ENCODE measurements around the gene CASP2.
"Not testable (repeated sequence)": the region's sequence is repeated elsewhere in the genome, so short reads cannot be mapped to it uniquely, and the experiment has no call there.

Gene CASP2

DNA sequence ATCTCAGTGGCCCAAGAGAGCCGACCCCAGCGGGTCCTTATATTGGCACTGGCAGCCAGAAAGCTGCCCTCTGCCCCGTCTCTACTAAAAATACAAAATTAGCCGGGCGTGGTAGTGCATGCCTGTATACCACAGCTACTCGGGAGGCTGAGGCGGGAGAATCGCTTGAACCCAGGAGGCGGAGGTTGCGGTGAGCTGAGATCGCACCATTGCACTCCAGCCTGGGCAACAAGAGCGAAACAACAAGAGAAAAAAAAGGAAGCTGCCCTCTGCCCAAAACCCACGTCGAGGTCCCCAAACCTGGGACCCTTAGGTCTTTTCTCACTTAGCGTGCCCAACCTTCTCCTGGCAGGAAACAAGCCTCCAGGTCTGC lies 24.0 kb upstream of the CASP2 start:
- not testable (repeated sequence) for DNase-seq (ENCODE audit: low spot score)

DNA sequence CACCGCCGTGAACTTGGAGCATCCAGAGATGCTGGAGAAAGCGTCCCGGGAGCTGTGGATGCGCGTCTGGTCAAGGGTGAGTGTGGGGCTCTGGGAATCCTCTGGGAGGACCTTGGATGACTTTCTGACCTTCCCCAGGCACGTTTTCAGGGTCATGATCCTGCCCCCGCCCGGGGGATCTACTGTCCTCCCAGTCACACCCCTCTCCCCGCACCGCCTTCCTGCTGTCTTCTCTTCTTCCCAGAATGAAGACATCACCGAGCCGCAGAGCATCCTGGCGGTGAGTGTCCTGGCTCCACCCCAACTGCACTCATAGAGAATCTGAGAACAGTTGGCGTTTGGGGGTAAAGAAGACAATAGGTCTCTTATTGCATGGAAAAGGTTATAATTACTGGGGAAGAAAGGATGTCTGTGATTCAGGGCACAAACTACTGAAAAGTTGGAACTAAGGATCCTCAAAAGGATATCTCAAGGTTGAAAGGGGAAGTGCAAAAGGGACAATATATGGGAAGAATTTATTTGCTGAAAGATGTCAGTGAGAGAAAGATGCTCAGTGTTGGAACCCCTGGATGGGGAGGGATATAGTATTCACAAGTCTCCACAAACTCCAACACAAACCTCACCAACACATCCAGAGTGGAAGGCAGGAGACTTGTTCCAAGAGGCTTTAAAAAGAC lies 23.0 kb upstream of the CASP2 start:
- peak; percentile 27 for DNase-seq (ENCODE audit: low spot score)

DNA sequence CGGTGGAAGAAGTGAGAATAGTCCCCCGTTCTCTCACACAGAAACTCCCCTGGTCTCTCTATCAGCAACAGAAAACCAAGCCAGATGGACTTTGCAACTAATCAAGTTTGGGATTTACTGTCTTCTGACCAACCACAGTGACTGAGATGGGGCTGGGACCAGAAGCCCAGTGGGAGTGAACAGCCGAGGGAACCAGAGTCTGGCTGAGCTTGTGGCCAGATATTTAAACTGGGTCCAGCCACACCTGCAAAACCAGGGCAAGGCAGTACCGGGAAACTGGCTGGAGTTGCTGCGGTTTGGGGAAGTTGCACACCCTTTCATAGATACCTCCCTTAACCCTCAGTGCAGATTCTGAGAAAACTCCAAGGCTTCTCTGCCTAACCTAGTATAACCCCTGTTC lies 18.9 kb upstream of the CASP2 start:
- DNase-seq (ENCODE audit: low spot score), result no peak

DNA sequence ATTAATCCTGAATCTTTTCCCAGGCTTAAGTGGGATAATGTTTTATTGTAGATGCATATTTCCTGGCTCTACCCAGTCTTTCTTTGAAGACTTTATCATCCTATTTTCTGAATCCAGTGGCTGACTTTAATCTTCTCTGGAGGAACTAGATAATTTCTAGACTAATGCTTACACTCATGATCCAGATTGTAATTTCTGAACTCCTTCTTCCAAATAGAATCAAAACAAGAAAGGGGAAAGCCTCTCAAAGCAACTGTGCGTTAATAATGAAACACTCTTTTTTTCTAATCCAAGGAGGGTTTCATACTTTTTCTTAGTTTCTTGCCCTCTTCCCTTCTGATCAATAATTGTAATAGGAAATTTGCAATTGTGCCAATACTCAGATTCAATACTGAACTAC lies 16.9 kb upstream of the CASP2 start:
- DNase-seq (ENCODE audit: low spot score), result no peak

DNA sequence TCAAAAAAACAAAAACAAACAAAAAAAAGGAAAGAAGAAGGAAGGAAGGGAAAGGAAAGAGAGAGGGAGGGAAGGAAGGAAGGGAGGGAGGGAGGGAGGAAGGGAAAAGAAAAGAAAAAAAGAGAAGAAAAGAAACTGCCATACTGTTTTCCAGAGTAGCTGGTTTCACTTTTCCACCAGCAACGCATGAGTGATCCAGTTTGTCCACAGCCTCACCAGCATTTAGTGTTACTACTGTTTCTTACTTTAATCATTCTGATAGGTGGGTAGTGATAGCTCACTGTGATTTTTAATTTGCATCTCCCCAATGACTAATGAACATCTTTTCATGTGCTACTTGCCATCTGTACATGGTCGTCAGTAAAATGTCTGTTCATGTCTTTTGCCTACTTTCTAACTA lies 15.3 kb upstream of the CASP2 start:
- no peak for DNase-seq (ENCODE audit: low spot score)

DNA sequence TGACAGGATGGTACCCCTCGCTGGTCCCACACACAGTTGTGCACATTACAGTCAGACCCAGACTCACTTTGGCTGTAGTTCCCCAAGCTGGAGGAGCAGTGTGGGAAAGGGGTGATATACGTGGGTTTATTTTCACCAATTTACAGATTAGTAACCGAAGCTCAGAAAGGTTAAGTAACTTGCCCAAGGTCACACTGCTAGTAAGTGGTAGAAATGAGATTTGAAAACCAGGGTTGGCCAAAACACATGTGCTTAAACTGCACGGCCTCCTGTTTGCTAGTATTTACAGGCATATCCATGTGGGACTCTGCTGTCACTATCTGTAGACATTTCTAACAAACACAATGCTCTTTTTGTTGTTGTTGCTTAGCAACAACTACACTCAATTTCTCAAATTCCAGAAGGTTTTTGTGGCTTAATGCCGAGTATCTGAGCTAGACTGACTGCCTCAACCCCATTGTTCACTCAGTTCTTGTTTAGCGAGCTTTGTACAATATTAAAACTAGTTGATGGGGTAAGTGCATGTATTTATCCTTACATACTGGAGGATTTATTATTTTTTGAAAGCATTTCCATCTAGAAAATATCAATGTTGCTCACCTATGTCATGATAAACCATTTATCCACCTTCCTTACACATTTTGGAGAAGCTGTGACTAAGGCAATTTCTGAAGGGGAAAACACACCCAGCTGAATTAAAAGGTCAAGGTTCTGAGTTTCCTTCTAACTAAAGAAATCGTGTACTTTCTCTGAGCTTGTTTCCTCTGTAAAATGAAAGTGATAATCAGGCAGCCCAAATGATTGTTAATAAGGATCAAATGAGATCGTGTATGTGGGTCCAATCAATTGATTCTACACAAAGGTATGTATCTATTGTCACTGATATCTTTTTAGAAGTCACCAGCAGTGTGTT lies 8.7 kb upstream of the CASP2 start:
- DNase-seq (ENCODE audit: low spot score), result no peak

DNA sequence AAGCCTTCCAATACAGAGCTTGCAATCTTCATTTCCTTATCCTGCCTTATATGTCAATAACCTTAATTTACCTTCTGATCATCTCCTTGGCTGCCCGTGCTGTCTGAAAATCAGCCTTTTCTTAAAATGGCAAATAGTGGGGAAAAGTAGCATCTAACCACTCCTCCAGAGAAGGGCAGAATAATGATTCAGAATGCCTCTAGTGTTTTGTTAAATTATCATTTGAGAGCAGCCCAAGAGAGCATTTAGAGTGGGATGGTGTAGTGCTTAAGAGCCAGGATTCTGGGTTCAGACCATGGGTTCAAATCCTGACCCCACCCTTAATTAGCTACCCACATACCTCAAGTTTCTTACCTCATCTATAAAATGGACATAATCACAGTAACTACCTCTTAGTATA lies 8.0 kb upstream of the CASP2 start:
- DNase-seq (ENCODE audit: low spot score), result no peak

DNA sequence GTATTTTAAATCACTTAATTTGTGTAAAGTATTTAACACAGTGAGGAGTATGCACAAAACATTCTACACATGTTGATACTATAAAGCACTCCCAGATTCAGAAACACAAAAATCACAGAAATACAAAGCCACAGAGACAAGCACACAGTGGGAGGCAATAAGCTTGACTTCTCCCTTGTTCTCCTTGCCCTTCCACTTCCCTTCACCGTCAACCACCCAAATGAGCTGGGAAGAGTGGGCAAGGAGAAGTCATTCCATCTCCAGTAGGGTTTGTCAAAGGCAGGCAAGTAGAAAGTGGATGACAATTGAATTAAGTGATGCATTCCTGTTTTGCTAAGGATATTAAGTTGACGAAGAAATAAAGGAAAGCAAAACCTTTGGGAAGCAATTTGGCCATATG lies 7.6 kb upstream of the CASP2 start:
- no peak for DNase-seq (ENCODE audit: low spot score)

DNA sequence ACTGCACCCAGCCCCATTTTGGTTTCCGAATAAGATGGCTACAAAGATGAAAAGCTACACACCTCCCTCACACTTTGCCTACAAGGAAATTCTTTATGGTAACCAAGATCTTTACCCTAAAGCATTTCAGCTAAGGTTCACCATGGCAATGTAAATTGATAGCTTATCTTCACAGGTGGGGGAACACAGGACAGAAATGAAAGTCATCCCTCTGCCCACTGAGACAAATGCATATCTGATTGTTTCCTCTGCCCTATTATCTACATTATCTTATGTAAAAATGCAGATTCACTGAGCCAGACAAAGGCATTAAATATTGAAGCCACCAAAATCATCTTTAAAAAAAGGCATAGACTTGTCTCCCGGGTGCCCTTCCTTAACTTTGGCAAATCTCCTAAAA lies 6.6 kb upstream of the CASP2 start:
- DNase-seq (ENCODE audit: low spot score), result no peak

DNA sequence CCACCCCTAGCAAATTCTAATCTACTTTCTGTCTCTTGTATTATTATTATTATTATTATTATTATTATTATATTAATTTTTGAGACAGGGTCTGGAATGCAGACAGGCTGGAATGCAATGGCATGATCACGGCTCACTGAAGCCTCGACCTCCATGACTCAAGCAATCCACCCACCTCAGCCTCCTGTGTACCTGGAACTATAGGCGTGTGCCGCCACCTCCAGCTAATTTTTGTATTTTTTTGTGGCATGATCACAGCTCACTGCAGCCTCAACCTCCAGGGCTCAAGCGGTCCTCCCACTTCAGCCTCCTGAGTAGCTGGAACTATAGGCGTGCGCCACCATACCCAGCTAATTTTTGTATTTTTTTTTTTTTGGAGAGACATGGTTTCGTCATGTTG lies 6.0 kb upstream of the CASP2 start:
- DNase-seq (ENCODE audit: low spot score), result no peak

DNA sequence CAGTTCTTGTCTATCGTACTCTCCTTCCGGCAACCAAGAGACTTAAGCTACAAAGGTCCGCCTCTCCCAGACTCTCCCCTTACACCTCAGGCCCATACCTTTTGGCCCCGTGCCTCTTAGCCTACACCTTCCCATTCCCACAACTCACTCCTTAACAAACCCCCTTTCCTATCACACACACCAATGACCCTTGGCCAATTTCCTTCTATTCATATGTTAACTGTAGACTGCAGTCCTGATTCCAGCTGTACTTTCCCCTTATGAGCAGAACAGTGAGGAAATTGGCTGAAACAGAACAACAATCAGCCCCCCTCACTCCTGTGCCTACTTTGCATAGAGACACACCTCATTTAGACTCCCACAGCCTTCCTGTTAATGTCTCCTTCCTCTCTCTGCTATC lies 4.8 kb upstream of the CASP2 start:
- DNase-seq (ENCODE audit: low spot score), result no peak

DNA sequence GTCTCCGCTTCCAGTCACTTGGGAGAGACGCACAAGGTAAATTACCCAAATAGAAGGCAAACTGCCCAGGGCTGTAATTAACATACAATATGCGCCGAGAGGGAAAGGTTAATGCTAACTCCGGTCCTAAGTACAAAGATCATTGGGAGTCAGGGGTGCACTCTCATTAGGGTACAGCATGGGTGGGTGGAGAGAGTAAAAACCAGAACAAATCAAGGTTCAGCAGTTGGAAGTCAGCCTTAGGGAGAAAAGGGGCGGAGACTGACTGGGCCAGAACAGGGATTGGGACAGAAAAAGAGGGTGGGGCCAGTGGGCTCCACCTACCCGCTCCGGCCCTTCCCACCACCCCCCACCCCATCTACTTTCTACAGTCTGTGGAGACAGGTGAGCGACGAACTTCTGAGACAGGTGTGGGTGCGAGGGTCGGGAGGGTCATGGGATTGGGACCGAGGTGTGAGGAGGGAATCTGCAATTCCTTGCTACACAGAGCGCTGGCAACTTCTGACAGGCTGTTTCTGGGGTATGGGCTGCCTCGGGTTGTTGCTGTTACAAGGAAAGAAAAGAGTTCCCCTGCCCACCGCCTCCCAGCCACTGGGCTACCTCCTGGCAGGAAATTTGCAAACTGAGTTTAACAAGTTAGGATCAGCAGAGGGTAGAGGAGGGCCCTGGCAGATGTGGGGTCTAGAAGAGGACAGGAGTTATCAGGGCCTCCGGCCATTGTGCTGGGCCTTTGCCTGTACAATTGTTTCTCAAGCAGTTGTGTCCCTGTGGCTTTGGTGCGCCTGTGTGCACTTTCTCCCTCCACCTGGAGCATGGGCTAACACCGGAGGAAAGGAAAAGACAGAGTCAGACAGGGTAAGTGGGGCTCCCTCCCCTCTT lies 3.3 kb upstream of the CASP2 start, which contains the start of gene TMEM139:
Gene TMEM139, plus strand, starts transcription at position 368 of the 879 bp plus-strand sequence. CDS start 1,000 bp downstream, outside the sequence.
- DNase-seq (ENCODE audit: low spot score), result no peak

DNA sequence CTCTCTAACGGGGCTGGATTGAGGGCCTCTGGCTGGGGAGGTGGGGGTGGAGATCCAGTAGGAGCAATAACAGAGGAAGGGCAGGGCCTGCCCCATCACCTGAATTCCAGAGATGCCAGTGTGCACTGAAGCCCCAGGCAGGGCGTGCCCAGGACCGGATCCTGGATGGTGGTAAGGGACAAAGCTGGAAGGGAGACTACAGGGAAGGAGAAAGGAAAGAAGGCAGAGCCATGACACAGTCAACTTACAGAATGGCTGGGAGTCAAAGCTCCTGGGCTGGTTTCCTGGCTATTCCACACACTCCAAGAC lies 2.7 kb upstream of the CASP2 start:
- DNase-seq (ENCODE audit: low spot score), result no peak

DNA sequence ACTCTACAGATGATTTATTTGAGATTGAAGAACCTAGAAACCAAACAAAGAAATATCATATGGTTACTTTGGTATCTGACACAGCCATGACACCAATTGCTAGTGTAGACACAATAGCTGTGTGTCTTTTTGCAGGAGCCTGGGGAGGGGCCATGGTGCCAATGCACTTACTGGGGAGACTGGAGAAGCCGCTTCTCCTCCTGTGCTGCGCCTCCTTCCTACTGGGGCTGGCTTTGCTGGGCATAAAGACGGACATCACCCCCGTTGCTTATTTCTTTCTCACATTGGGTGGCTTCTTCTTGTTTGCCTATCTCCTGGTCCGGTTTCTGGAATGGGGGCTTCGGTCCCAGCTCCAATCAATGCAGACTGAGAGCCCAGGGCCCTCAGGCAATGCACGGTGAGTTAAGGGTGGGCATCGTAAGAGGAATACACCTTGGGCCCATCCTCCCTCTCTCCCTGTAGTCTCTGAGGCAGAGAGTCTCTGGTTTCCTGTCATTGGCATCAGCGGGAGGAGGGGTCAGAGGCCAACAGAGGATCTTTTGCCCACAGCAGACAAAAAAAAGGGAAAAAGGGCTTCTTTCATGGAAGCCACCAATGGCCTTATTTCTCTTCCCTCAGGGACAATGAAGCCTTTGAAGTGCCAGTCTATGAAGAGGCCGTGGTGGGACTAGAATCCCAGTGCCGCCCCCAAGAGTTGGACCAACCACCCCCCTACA lies 2.2 kb upstream of the CASP2 start:
- DNase-seq (ENCODE audit: low spot score), result no peak

DNA sequence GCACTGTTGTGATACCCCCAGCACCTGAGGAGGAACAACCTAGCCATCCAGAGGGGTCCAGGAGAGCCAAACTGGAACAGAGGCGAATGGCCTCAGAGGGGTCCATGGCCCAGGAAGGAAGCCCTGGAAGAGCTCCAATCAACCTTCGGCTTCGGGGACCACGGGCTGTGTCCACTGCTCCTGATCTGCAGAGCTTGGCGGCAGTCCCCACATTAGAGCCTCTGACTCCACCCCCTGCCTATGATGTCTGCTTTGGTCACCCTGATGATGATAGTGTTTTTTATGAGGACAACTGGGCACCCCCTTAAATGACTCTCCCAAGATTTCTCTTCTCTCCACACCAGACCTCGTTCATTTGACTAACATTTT lies 1.6 kb upstream of the CASP2 start:
- no peak for DNase-seq (ENCODE audit: low spot score)

DNA sequence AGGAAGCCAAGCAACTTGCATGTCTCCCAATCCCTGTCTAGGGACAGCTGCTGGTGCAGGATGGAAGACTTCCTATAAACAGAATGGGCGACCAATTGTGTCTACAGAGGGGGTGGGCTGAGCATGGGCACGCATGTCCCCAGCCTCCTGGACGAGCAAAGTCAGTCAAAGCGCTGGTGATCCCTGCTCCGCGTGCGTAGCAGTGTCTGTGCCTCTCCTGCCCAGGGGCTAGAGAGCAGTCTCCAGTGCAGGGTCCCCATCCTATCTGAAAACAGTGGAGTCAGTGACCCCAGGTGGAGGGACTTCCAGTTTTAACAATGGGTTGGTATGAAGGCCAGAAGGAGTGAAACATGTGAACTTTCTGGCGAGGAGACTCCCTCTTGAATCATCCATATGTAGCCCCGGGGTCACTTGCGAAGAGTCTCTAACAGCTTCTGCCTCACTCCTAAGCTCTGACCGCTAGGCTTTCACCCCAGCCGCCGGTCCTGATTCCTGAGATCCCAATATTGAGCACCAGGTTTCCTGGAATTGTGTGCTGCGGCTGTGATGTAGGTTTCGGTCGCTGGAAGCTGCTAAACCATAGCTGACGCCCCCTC lies 714 bp upstream of the CASP2 start:
- no peak for DNase-seq (ENCODE audit: low spot score)

DNA sequence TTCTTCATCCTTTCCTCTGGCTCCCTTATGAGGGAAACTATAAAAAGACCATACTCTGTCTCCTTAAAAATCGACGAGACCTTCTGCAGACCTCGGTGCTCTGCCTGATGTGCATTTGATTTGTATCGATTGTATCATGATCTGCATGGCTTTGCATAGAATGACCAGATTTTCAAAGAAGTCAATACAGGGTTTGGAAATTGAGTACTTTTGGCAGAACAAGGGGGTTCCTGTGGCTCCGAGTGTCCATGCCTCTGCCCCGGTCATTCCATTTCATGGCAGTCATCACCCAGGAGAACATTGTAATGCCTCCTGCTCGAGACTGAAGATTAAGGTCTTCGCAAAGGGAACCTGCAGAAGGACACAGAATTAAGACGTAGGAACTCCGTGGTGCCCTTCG lies 685 bp downstream of the CASP2 start:
- peak; percentile 48 for DNase-seq (ENCODE audit: low spot score)

DNA sequence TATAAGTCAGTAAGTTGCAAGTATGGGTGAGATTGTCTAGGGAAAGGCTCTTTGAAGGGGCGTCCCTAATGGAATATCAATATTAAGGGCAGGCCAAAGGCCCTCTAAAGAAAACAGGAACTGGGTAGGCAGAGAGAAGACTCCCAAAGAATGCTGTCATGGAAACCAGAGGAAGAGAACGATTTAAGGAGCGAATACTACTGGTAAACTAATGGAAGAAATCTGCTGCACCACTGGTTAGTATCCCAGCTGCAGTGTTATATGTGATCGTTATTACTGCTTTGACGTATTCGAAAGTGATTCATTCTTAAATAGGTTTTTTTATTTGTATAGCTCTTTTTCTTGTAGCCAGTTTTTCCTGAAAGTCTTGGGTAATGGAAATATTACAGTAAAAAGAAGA lies 1.3 kb downstream of the CASP2 start:
- DNase-seq (ENCODE audit: low spot score), result no peak

DNA sequence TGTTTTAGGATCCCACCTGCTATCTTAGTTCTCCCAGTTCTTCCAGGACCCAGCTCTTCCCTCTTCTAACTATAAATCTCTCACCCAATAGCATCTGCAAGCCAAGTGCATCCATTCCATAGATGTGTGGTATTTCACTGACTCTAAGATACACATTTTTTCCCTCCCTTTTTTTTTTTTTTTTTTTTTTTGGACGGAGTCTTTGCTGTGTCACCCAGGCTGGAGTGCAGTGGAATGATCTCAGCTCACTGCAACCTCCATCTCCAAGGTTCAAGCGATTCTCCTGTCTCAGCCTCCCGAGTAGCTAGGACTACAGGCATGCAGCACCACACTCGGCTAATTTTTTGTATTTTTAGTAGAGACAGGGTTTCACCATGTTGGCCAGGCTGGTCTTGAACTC lies 1.7 kb downstream of the CASP2 start:
- DNase-seq (ENCODE audit: low spot score), result not testable (repeated sequence)

DNA sequence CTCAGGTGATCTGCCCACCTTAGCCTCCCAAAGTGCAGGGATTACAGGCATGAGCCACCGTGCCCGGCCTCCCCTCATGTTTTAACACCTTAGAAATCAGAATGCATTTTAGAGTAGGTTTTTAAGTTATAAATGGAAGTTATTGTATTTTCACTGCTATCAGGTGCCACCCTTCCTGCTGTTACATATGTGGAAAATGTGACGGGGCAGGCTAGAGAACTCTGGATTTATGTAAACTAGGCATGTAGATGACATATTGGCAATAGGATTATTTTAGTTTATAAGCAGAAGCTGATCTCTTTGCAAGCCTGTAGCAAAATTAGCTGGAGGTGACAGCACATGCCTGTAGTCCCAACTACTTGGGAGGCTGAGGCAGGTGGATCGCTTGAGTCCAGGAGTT lies 2.1 kb downstream of the CASP2 start:
- no peak for DNase-seq (ENCODE audit: low spot score)

DNA sequence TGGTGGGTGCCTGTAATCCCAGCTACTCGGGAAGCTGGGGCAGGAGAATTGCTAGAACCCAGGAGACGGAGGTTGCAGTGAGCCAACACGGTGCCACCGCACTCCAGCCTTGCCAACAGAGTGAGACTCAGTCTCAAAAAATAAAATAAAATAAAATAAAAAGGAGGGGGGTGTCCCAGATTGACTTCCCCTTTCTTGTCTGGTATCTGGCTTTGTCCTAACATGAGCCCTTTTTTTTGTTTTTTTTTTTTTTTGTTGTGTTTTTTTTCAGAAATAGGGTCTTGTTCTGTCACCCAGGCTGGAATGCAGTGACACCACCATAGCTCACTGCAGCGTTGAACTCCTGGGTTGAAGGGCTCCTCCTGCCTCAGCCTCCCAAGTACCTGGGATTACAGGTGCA lies 4.7 kb downstream of the CASP2 start:
- DNase-seq (ENCODE audit: low spot score), result no peak

DNA sequence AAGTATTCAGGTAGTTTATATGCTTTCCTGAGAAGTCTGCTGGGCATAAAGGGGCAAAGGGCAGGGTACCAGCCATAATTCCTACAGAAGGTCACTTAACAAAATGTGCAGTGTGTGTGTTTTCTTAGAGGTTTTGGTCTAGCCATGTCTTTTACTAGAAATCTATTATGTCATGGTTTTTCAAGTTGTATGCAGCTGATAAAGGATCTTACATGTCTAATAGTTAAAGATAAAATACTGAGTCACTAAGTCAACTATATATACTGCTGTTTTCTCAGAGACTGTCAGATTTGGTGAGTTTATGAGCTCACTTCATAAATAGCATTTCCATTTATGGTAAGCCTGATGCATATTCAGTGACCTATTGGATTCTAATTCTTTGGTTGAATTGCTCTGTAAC lies 7.7 kb downstream of the CASP2 start:
- no peak for DNase-seq (ENCODE audit: low spot score)

All from D341Med (cell line).